Erythroblast (primary cell): ENCODE data around the gene AP5Z1.

ENCODE experiments used
- GATA1 ChIP-seq: IDR thresholded peaks from 2 replicates; pipeline ENCODE4 v1.6.1; 2011; ENCODE audit warnings: low read depth, mild to moderate bottlenecking, control low read depth, low read length, moderate library complexity
- POLR2A ChIP-seq: IDR thresholded peaks from 2 replicates; pipeline ENCODE4 v1.6.1; 2011; ENCODE audit warnings: mild to moderate bottlenecking, low read length

DNA sequence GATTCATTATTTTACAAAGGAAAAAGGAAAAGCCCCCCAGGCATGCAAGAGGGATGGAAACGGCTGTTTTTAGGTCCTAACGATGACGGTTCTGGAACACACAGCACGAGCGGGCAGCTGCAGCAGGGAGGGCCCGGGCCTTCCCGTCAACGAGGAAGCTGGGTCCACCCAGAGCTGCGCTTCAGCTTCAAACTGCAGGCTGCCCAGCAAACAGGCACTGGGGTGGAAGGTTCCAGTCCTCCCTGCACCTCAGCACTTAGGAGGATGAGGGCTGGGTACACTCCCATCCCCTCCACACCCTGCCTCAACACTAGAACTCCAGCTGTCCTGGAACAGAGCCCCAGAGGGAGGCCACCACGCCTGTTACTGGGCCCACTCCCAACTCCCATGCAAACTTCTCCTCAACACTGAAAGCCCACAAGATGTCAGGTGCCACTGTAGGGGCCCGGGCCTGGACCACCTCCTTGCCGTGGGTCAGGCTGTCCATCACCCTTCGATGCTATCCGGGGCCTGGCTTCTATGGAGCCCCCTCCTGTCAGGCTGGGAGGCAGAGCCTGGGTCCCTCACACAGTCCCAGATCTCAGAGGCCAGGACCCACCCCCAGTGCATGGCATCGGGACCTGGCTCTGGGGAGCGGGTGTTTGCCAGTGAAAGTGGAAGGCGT is 53.4 kb downstream of the AP5Z1 start:
- TF ChIP-seq POLR2A = no peak
- no peak for TF ChIP-seq GATA1
